GM20000 (cell line): ENCODE measurements around the gene TENT4B.

ENCODE experiments used
- DNase-seq: peaks from one replicate; pipeline ENCODE4 v3.0.0; 2012; ENCODE audit warnings: low spot score
- CTCF ChIP-seq: IDR thresholded peaks from 2 replicates; pipeline ENCODE4 v1.5.1; 2012; ENCODE audit warnings: mild to moderate bottlenecking, control low read depth; ENCODE audit errors: extremely low read depth, missing control alignments

TENT4B gene

GRCh38 chr16:50246299-50247122, 93.4 kb downstream of the TENT4B start:
- DNase-seq = peak; percentile 51
- no peak for TF ChIP-seq CTCF

DNA sequence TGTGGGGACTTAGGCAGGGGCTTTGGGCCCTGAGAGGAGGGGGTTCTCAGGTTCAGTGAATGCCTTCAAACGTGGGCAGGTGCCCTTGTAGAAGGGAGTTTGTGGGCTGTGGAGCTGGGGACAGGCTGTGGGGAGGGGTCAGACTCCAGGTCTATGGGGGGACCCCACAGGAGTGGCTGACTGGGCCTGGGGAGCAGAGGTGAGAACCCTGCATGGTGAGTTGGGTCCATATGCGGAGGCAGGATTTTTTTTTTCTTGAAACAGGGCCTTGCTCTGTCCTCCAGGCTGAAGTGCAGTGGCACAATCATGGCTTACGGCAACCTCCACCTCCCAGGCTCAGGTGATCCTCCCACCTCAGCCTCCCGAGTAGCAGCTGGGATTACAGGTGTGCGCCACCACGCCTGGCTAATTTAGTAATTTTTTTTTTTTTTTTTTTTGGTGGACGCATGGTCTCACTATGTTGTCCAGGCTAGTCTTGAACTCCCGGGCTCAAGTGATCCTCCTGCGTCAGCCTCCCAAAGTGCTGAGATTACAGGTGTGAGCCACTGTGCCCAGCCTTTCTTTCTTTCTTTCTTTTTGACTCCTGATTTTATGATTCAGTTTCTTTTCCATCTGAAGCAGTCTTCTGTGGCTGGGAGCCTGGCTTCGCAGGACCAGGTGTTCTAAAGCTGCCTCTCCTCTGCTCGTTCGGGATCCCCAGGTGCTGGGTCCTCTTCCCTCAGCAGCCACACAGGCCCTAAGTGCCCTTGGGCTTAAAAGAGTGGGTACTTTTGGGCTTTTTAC, 94.2 kb downstream of the TENT4B start:
- no peak for DNase-seq
- no peak for TF ChIP-seq CTCF

GRCh38 chr16:50247906-50248608, 95.0 kb downstream of the TENT4B start:
- TF ChIP-seq CTCF = no peak
- no peak for DNase-seq

- TF ChIP-seq CTCF = no peak
- no peak for DNase-seq
These were observed 95.7 kb downstream of the TENT4B start for GRCh38 chr16:50248845-50249244.

- DNase-seq = no peak
- no peak for TF ChIP-seq CTCF
These were observed 98.4 kb downstream of the TENT4B start for GRCh38 chr16:50251375-50252081.

DNA sequence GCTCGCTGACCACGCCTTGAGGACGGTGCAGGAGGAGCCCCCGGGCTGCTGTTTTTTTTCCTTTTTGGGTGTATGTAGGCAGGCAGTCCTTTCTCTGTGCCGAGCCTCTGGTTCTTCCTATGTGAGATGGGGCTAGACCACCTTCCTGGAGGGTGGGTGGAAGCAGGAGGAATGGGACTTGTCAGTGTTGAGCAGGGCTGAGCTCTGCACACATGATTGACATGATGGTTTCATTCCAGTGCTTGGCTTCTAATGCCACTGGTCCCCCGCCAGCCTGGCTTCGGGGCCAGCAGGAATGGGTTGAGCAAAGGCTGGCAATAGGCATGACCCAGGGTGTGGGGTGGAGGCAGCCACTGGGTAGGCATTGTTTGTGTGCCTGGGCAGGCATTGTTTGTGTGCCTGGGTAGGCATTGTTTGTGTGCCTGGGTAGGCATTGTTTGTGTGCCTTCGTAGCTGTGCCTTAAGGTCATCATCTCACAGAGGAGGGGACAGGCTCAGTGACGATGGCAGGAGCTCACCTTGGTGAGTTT, 99.0 kb downstream of the TENT4B start:
- DNase-seq = no peak
- no peak for TF ChIP-seq CTCF
